A673 (cell line): ENCODE results near the gene DMKN. TPM values are rescaled to one million over a fixed set of nuclear protein-coding genes. Genes with fewer than 3 reads are reported as not detected.

Source experiments
- BruUV-seq: library from RNA; stranded (reverse); fragments of 400-500 nt; replicated peaks from 2 replicates; lab custom pipeline; 2021; lab: Mats Ljungman, UMichigan
- CTCF ChIA-PET: fragments of 300-600 bp; sonication (Branson Sonifier 250); formaldehyde crosslinking; loops from one replicate; lab custom pipeline; 2022; ENCODE audit warnings: antibody characterized with exemption; lab: Charles Lee
- POLR2A ChIA-PET: fragments of 300-600 bp; sonication (Branson Sonifier 250); formaldehyde crosslinking; loops from one replicate; lab custom pipeline; 2022; ENCODE audit warnings: antibody characterized with exemption; ENCODE audit not compliant: low non-redundant PET; lab: Charles Lee
- DNase-seq: peaks from one replicate; pipeline ENCODE4 v3.0.0-alpha.2; 2015; ENCODE audit warnings: low spot score
- H3K27ac ChIP-seq: fragments of 200-600 bp; sonication (generic); 2 replicates; pipeline ENCODE4 v1.5.1; 2016; ENCODE audit warnings: mixed run types, low read depth, mild to moderate bottlenecking, mixed read lengths, antibody characterized with exemption, low read length; ENCODE audit not compliant: poor library complexity, severe bottlenecking
- H3K27me3 ChIP-seq: fragments of 200-600 bp; sonication (generic); replicated peaks from 2 replicates; pipeline ENCODE4 v1.6.1; 2017; ENCODE audit warnings: mixed run types, low read depth, mild to moderate bottlenecking, mixed read lengths, antibody characterized with exemption, low read length; ENCODE audit not compliant: insufficient read depth, poor library complexity
- H3K36me3 ChIP-seq: fragments of 200-600 bp; sonication (generic); 2 replicates; pipeline ENCODE4 v1.6.1; 2016; ENCODE audit warnings: mixed run types, mild to moderate bottlenecking, mixed read lengths, antibody characterized with exemption, low read length; ENCODE audit not compliant: insufficient read depth, poor library complexity, severe bottlenecking
- H3K4me1 ChIP-seq: fragments of 200-600 bp; sonication (generic); 2 replicates; pipeline ENCODE4 v1.6.1; 2017; ENCODE audit warnings: mixed run types, mild to moderate bottlenecking, mixed read lengths, antibody characterized with exemption, low read length; ENCODE audit not compliant: insufficient read depth, poor library complexity, severe bottlenecking
- H3K4me3 ChIP-seq: fragments of 200-600 bp; sonication (generic); 2 replicates; pipeline ENCODE4 v1.5.1; 2016; ENCODE audit warnings: low read depth, mixed run types, mild to moderate bottlenecking, mixed read lengths, low read length; ENCODE audit not compliant: poor library complexity, severe bottlenecking
- H3K9me3 ChIP-seq: fragments of 200-600 bp; sonication (generic); 2 replicates; pipeline ENCODE4 v1.6.1; 2016; ENCODE audit warnings: mixed run types, low read depth, mild to moderate bottlenecking, mixed read lengths, antibody characterized with exemption, low read length; ENCODE audit not compliant: poor library complexity, severe bottlenecking
- CTCF ChIP-seq: fragments of 300-800, 200-600 bp; sonication (generic); conservative IDR thresholded peaks from 2 replicates; pipeline ENCODE4 v1.5.1; 2017; ENCODE audit warnings: low read depth, mild to moderate bottlenecking, antibody characterized with exemption, low read length, moderate library complexity, mixed read lengths
- EZH2 ChIP-seq: fragments of 200-600 bp; sonication (generic); IDR thresholded peaks from 2 replicates; pipeline ENCODE4 v1.6.1; 2017; ENCODE audit warnings: borderline replicate concordance, low read depth, mild to moderate bottlenecking, mixed read lengths, antibody characterized with exemption, low read length; ENCODE audit not compliant: poor library complexity, severe bottlenecking
- intact Hi-C: fragments of 100-400 bp; cut with micrococcal nuclease; formaldehyde crosslinking; loops from one replicate; pipeline ENCODE4 v1.10.0; 2022; ENCODE audit not compliant: unreplicated experiment
- total RNA-seq: library from RNA; stranded (reverse); gene quantifications from 2 replicates; pipeline ENCODE4 v1.2.3, GENCODE V29; 2021

Gene DMKN
- total RNA-seq, 1 experiment from 2014 or later: not detected

- TF ChIP-seq EZH2: no peak
- TF ChIP-seq CTCF: no peak
- H3K4me1 ChIP-seq: no peaks in the 10 kb centered on the region
- no peaks in the 10 kb centered on the region for H3K36me3 ChIP-seq
- peaks cover 53% of the 10 kb centered on the region for H3K27me3 ChIP-seq
- CTCF ChIA-PET: no interaction called here
- H3K27ac ChIP-seq: no peak within 1 kb of the TSS
- BruUV-seq: no TSS peak
- POLR2A ChIA-PET: no interaction called here
- DNase-seq: no peak
- no peaks in the 10 kb centered on the region for H3K9me3 ChIP-seq
- intact Hi-C loops: no loop called here
- no peak within 1 kb of the TSS for H3K4me3 ChIP-seq
Measured at GRCh38 chr19:35533201-35533821, 19.9 kb upstream of the DMKN start, which contains the start of gene GAPDHS. TSS of gene GAPDHS (plus strand) at chr19:35533456. CDS start at chr19:35533528, 72 bp downstream.

- no peaks in the 10 kb centered on the region for H3K4me1 ChIP-seq
- ChIA-PET POLR2A (no interaction called here), CTCF (interaction anchor here (0.6 kb wide), 1 partner anchor 53 kb away, joined by 5 read pairs; no protein-coding TSS in a partner anchor)
- intact Hi-C loops: no loop called here
- TF ChIP-seq EZH2 (no peak), CTCF (no peak)
- no peak for DNase-seq
- H3K4me3 ChIP-seq: no peak overlapping the region
- H3K27me3 ChIP-seq: peaks cover 59% of the 10 kb centered on the region
- no peaks in the 10 kb centered on the region for H3K9me3 ChIP-seq
- no TSS peak for BruUV-seq
- no peak overlapping the region for H3K27ac ChIP-seq
- no peaks in the 10 kb centered on the region for H3K36me3 ChIP-seq
Measured at GRCh38 chr19:35531291-35531690, 17.8 kb upstream of the DMKN start.

- DNase-seq: no peak
- H3K27ac ChIP-seq: no peak overlapping the region
- no TSS peak for BruUV-seq
- intact Hi-C loops: no loop called here
- H3K36me3 ChIP-seq: no peaks in the 10 kb centered on the region
- CTCF ChIA-PET: no interaction called here
- TF ChIP-seq CTCF (no peak), EZH2 (no peak)
- no peaks in the 10 kb centered on the region for H3K9me3 ChIP-seq
- no peaks in the 10 kb centered on the region for H3K4me1 ChIP-seq
- no peak overlapping the region for H3K4me3 ChIP-seq
- POLR2A ChIA-PET: no interaction called here
- H3K27me3 ChIP-seq: peaks cover 69% of the 10 kb centered on the region
Measured at GRCh38 chr19:35529241-35530218, 16.1 kb upstream of the DMKN start.
